NOMO-1 treated with DMSO at 0.1 percent for 48 hours (cell line): ENCODE results near the gene COX5A.

Experiments used
- DNase-seq: peaks from one replicate; lab custom pipeline; 2025; ENCODE audit not compliant: unreplicated experiment; lab: John Stamatoyannopoulos, UW

Gene COX5A

DNA sequence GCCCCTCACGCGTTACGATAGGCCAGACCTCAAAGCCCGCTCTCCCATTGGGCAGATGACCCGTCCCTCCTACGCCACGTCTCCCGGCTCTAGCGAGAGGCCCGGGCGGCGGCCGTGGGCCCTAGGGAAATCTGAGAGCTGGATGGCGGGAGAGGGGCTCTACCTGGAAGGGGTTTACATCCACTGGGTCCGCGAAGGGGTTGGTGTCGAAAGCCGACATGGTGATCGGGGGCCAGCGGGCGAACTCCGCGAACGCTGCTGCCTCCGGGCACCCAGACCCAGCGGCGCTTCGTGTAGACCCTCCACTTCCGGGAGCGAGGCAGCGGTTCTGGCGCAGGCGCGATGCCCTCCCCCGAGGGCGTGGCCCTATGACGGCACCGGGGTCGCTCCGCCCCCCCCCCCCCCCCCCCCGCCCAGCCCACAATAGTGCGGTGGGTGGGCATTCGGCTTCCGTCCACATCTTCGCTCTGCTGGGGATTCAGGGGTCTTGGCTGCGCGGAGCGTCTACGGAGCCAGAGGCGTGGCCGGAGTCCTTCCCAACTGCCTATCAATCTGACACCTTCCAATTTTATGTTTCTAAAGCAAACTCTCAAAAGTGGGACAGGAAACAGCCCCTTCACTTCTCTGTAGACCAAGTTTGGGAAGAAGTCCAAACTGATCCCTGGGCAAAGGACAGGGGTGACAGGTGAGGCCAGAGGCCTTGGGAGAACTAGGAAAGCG, 64.7 kb downstream of the COX5A start, which contains the start of gene SCAMP2:
Gene SCAMP2, minus strand, starts transcription at position 330 of the 720 bp plus-strand sequence. Its CDS starts 110 bp downstream, at position 220.
- DNase-seq = peak; percentile 94

DNA sequence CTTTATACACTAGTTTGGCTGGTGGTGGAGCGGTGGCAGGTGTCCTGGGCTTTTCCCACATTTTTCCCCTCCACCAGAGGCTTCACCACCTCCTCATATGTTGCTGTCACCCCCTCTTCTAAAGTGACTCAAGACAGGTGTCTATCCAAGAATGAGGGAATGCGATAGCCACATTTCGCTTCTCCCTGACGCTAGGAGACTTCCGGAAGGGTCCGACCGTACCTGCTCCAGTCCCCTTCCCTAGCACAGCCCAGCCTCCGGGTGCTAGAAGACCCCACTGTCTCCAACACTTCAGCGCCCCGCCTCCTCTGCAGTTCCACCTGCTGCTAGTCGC, 65.2 kb downstream of the COX5A start:
- DNase-seq = no peak

DNA sequence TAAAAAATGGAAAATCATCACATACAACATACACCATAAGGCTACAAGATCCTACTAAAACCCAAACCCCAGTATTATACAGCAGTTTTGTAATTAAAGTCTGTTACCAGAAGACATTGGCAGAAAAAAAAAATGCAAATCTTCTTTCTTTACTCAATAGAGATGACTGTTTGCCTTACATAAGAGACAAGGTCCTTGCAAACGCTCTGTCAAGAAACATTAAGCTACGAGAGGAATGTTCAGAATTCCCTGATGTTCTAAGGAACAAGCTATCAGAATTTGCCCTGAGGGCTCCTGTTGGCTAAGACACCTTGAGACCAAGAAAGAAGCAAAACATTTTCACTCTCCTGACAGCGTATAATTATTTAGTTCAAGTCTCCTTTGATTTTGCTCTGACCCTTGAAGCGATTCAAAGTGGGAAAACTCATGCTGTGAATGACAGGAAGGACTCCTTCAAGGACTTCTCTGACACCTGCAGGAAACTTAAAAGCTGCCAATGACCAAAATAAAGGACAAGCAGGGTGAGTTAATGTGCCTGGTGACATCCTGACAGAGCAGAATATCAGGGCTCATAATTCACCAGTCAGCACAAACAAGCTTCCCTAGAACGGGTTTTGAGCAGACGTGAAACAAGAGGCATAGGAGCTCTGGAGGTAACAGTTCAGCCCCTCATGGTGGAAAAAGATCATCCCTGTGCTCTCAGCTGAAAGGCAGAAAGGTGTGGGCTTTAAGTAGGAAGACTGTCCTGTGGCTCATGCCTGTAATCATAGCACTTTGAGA, 67.2 kb downstream of the COX5A start:
- DNase-seq = no peak
